ACC112 (cell line): ENCODE measurements around the gene GYPB.
"Not testable (repeated sequence)": the region's sequence is repeated elsewhere in the genome, so short reads cannot be mapped to it uniquely, and the experiment has no call there.

Experiments
- H2AFZ ChIP-seq: fragments of 200-600 bp; sonication (generic); one replicate; pipeline ENCODE4 v1.6.0; 2017; ENCODE audit warnings: antibody characterized with exemption, low read length; ENCODE audit not compliant: unreplicated experiment
- H3K27ac ChIP-seq: fragments of 200-600 bp; sonication (generic); 2 replicates; pipeline ENCODE4 v1.5.1; 2014; ENCODE audit warnings: low read depth, mild to moderate bottlenecking, antibody characterized with exemption, low read length, moderate library complexity
- H3K27me3 ChIP-seq: fragments of 200-600 bp; sonication (generic); 2 replicates; pipeline ENCODE4 v1.6.1; 2014; ENCODE audit warnings: mild to moderate bottlenecking, antibody characterized with exemption, low read length, moderate library complexity, mixed read lengths; ENCODE audit not compliant: insufficient read depth
- H3K36me3 ChIP-seq: fragments of 200-600 bp; sonication (generic); 2 replicates; pipeline ENCODE4 v1.6.1; 2016; ENCODE audit warnings: mild to moderate bottlenecking, antibody characterized with exemption, low read length, moderate library complexity, mixed read lengths; ENCODE audit not compliant: insufficient read depth
- H3K4me1 ChIP-seq: fragments of 200-600 bp; sonication (generic); one replicate; pipeline ENCODE4 v1.6.1; 2016; ENCODE audit warnings: low read length, mixed read lengths; ENCODE audit not compliant: insufficient read depth, unreplicated experiment, control insufficient read depth
- H3K4me3 ChIP-seq: fragments of 200-600 bp; sonication (generic); 2 replicates; pipeline ENCODE4 v1.5.1; 2014; ENCODE audit warnings: mild to moderate bottlenecking, low read depth, low read length
- H3K79me2 ChIP-seq: fragments of 200-600 bp; sonication (generic); one replicate; pipeline ENCODE4 v1.6.0; 2016; ENCODE audit warnings: low read length; ENCODE audit not compliant: control insufficient read depth, unreplicated experiment, insufficient read depth

Gene GYPB

GRCh38 chr4:144008602-144009001 lies 10.6 kb downstream of the GYPB start:
- not testable (repeated sequence) for H2AFZ ChIP-seq, H3K27me3 ChIP-seq, H3K36me3 ChIP-seq, H3K27ac ChIP-seq, H3K4me3 ChIP-seq, H3K79me2 ChIP-seq
- peaks cover 15% of the 10 kb centered on the region for H3K4me1 ChIP-seq

- H3K27ac ChIP-seq, H3K4me3 ChIP-seq, H3K36me3 ChIP-seq, H3K27me3 ChIP-seq, H3K79me2 ChIP-seq, H2AFZ ChIP-seq: not testable (repeated sequence)
- peaks cover 15% of the 10 kb centered on the region for H3K4me1 ChIP-seq
These were observed 11.2 kb downstream of the GYPB start for GRCh38 chr4:144007960-144008359.

GRCh38 chr4:144006200-144006803 lies 12.9 kb downstream of the GYPB start:
- H3K79me2 ChIP-seq, H3K36me3 ChIP-seq, H3K27ac ChIP-seq, H3K4me3 ChIP-seq, H2AFZ ChIP-seq, H3K27me3 ChIP-seq: not testable (repeated sequence)
- H3K4me1 ChIP-seq = peaks cover 15% of the 10 kb centered on the region

GRCh38 chr4:144005558-144005953 lies 13.6 kb downstream of the GYPB start:
- H3K27ac ChIP-seq, H2AFZ ChIP-seq, H3K27me3 ChIP-seq, H3K79me2 ChIP-seq, H3K4me3 ChIP-seq, H3K36me3 ChIP-seq: not testable (repeated sequence)
- peaks cover 15% of the 10 kb centered on the region for H3K4me1 ChIP-seq

- not testable (repeated sequence) for H3K79me2 ChIP-seq, H3K27me3 ChIP-seq, H2AFZ ChIP-seq, H3K27ac ChIP-seq, H3K36me3 ChIP-seq, H3K4me3 ChIP-seq
- peaks cover 15% of the 10 kb centered on the region for H3K4me1 ChIP-seq
These were observed 14.2 kb downstream of the GYPB start for GRCh38 chr4:144004868-144005557.

GRCh38 chr4:144003890-144004265 lies 15.3 kb downstream of the GYPB start:
- not testable (repeated sequence) for H2AFZ ChIP-seq, H3K27ac ChIP-seq, H3K27me3 ChIP-seq, H3K4me3 ChIP-seq, H3K79me2 ChIP-seq, H3K36me3 ChIP-seq
- peaks cover 15% of the 10 kb centered on the region for H3K4me1 ChIP-seq

- H3K4me1 ChIP-seq = peaks cover 15% of the 10 kb centered on the region
- not testable (repeated sequence) for H3K4me3 ChIP-seq, H3K79me2 ChIP-seq, H3K27ac ChIP-seq, H3K27me3 ChIP-seq, H2AFZ ChIP-seq, H3K36me3 ChIP-seq
These were observed 15.8 kb downstream of the GYPB start for GRCh38 chr4:144003205-144003889.

GRCh38 chr4:144000331-144000995 lies 18.7 kb downstream of the GYPB start:
- H3K36me3 ChIP-seq, H3K79me2 ChIP-seq, H3K4me1 ChIP-seq, H3K27ac ChIP-seq, H3K4me3 ChIP-seq, H2AFZ ChIP-seq, H3K27me3 ChIP-seq: not testable (repeated sequence)

GRCh38 chr4:143996193-143996592 lies 23.0 kb downstream of the GYPB start:
- H3K27me3 ChIP-seq, H3K36me3 ChIP-seq, H3K4me3 ChIP-seq, H2AFZ ChIP-seq, H3K4me1 ChIP-seq, H3K79me2 ChIP-seq, H3K27ac ChIP-seq: not testable (repeated sequence)

GRCh38 chr4:143991761-143992160 lies 27.4 kb downstream of the GYPB start:
- H3K79me2 ChIP-seq = not testable (repeated sequence)

GRCh38 chr4:143990717-143991116 lies 28.5 kb downstream of the GYPB start:
- H3K79me2 ChIP-seq, H3K27ac ChIP-seq, H3K4me1 ChIP-seq, H3K36me3 ChIP-seq, H3K27me3 ChIP-seq, H2AFZ ChIP-seq, H3K4me3 ChIP-seq: not testable (repeated sequence)

More at GRCh38 chr4:143991761-143992160, 27.4 kb downstream of the GYPB start:
- not testable (repeated sequence) for H3K36me3 ChIP-seq, H3K4me3 ChIP-seq, H2AFZ ChIP-seq, H3K27me3 ChIP-seq, H3K27ac ChIP-seq, H3K4me1 ChIP-seq
